Embryonic facial prominence (tissue), 1 donor: ENCODE results near the gene SPSB1.

Experiments
- DNase-seq: peaks from one replicate; pipeline ENCODE4 v3.0.0-alpha.2; 2016; ENCODE audit errors: extremely low spot score

SPSB1 gene

DNA sequence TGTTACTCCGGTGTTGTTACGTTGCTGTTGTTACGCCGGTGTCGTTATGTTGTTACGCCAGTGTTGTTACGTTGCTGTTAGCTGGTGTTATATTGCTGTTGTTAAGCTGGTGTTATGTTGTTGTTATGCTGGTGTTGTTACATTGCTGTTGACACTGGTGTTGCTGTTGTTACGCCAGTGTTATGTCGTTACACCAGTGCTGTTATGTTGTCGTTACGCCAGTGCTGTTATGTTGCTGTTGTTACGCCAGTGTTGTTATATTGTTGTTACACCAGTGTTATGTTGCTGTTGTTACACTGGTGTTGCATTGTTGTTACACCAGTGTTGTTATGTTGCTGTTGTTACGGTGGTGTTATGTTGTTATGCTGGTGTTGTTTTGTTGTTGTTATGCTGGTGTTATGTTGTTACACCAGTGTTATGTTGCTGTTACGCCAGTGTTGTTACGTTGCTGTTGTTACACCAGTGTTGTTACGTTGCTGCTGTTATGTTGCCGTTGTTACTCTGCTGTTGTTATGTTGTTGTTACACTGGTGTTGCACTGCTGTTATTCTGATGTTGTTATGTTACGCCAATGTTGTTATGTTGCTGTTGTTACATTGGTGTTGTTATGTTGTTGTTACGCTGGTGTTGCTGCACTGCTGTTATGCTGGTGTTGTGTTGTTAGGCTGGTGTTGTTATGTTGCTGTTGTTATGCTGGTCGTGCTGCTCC lies 32.5 kb upstream of the SPSB1 start:
- no peak for DNase-seq

GRCh38 chr1:9261496-9261895 lies 31.2 kb upstream of the SPSB1 start:
- DNase-seq, result no peak

DNA sequence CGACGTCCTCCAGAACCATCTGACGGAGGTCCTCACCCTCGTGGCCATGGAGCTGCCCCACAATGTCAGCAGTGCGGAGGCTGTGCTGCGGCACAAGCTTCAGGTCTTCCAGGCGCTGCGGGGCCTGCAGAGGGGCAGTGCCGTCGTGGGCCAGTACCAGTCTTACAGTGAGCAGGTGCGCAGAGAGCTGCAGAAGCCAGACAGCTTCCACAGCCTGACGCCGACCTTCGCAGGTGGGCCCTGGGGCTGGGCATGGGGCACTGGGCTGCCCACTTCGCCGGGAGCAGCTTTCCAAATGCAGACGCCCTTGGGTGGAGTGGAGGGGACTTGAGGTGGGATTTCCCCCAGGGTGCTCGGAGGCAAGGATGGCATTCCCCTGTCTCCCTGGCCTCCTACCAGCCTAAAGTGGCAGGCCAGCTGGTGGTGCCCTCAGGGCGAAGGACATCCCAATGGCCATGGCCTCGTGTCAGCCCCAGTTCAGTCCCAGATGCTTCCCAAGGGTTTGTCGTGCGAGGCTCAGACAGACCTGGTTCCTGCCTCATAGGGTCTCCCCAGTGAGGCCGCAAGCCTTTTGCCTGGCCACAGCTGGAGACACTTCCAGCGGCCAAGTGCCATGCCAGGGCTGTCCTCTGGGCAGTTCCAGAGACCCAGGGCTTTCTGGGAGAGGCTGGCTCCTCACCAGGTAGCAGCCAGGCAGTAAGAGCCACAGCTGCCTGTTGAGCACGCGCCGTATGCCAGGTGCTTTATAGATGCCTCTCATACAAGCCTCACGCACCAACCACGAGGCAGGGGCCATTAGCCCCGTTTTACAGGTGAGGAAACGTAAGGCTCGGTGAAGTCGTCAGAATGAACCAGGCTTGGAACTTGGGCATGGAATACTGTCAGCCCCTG lies 30.4 kb upstream of the SPSB1 start:
- DNase-seq, result no peak

DNA sequence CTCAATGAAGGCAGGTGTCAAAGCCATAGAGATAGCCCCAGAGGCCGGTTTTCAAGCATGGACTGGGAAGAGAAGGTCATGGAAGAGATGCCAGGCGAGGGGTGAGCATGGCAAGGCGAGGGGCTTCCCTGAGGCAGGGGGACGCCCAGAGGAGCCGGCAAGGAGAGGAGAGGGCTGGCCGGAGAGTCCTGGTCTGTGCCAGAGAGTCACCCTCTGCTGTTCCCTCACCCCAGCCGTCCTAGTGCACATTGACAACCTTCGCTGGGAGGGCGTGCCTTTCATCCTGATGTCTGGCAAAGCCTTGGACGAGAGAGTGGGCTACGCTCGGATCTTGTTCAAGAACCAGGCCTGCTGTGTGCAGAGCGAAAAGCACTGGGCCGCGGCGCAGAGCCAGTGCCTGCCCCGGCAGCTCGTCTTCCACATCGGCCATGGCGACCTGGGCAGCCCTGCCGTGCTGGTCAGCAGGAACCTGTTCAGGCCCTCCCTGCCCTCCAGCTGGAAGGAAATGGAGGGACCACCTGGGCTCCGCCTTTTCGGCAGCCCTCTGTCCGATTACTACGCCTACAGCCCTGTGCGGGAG lies 29.3 kb upstream of the SPSB1 start:
- DNase-seq, result no peak

DNA sequence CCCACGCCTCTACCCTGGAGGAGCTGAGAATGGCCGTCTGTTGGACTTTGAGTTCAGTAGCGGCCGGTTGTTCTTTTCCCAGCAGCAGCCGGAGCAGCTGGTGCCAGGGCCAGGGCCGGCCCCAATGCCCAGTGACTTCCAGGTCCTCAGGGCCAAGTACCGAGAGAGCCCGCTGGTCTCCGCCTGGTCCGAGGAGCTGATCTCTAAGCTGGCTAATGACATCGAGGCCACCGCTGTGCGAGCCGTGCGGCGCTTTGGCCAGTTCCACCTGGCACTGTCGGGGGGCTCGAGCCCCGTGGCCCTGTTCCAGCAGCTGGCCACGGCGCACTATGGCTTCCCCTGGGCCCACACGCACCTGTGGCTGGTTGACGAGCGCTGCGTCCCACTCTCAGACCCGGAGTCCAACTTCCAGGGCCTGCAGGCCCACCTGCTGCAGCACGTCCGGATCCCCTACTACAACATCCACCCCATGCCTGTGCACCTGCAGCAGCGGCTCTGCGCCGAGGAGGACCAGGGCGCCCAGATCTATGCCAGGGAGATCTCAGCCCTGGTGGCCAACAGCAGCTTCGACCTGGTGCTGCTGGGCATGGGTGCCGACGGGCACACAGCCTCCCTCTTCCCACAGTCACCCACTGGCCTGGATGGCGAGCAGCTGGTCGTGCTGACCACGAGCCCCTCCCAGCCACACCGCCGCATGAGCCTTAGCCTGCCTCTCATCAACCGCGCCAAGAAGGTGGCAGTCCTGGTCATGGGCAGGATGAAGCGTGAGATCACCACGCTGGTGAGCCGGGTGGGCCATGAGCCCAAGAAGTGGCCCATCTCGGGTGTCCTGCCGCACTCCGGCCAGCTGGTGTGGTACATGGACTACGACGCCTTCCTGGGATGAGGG lies 28.5 kb upstream of the SPSB1 start:
- DNase-seq, result no peak

- no peak for DNase-seq
Observed at GRCh38 chr1:9265037-9265436, 27.7 kb upstream of the SPSB1 start.

DNA sequence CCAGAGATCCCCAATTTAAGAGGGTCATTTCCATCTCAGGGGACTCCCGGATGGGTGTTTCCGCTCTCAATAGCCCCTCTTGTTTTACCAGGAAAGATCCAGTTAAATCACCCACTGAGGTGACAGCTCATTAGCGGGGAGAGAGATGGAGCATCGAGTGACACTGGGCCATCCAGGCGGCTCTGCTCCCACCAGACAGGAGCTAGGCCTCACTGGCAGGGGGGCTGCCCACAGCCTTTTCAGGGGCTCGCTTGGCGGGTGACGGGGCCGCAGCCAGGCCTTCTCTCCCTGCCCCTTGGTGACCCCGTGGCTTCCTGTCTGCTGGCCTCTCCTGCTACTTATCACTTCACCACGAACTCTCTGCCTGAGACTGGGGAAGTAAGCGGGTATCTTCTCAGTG lies 26.7 kb upstream of the SPSB1 start:
- DNase-seq, result no peak

DNA sequence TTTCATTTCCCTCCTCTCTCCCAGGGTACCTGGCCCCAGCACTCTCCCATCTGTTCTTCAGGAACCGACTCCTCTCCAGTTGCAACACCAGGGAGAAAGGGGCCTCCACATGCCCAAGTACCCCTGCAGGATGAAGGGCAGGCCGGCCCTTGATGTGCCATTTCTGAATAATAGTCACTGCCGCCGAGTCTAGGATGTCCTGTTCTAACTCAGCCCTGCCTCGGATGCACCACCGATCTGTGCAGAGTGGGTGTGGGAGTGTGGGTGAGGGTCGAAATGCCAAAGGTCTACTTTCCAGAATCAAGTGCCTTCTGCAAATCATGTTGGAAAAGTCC lies 25.4 kb upstream of the SPSB1 start:
- DNase-seq, result no peak

DNA sequence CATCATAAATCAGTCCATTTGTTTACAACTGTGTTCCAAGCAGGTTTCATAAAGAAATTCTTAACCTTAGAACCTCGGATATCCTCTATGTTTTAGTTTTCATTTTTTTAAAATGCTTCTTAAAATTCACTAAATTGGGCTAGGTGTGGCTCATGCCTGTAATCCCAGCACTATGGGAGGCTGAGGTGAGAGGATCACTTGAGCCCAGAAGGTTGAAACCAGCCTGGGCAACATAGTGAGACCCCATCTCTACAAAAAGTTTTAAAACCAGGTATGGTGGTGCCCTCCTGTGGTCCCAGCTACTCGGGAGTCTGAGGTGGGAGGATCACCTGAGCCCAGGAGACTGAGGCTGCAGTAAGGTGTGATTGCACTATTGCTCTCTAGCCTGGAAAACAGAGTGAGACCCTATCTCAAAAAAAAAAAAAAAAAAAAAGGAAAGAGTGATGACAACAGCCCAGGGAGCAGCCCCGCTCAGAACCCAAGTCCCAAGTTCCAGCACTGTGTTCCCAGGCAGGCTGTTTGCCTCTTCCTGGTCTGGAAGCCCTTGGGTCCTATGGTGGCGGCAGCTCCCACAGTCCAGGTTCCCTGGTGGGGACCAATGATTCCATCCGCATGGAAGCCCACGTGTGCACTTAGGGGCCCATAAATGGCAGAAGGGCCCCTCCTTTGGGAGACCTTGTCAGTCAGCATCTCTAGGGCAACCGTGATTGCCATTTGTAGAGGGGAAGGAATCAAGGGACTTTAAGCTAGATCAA lies 24.7 kb upstream of the SPSB1 start:
- no peak for DNase-seq

GRCh38 chr1:9269078-9269501 lies 23.6 kb upstream of the SPSB1 start:
- DNase-seq, result no peak

- DNase-seq, result no peak
Observed at GRCh38 chr1:9269721-9270120, 23.0 kb upstream of the SPSB1 start.

- no peak for DNase-seq
Observed at GRCh38 chr1:9270290-9270883, 22.3 kb upstream of the SPSB1 start.

GRCh38 chr1:9271283-9271682 lies 21.4 kb upstream of the SPSB1 start:
- DNase-seq, result no peak

- no peak for DNase-seq
Observed at GRCh38 chr1:9271861-9272595, 20.7 kb upstream of the SPSB1 start.

DNA sequence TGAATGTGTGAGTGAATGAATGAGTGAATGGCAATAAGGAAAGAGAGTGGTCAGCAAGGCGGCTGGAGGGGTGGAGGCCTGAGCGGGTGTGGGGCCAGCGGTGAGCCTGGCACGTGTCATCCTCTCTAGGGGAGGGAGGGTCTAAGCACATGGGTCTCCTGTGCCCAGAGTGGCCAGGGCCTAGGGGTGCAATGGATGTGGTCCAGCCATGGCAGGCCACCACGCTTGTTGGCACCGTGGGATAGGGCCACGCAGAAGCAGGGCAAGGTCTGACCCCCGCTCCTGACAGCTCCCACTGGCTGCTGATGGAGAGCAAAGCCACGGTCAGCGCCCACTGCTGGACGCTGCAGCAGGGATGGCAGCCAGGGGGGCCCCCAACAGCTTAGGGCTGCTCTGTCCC lies 19.5 kb upstream of the SPSB1 start:
- DNase-seq, result no peak

DNA sequence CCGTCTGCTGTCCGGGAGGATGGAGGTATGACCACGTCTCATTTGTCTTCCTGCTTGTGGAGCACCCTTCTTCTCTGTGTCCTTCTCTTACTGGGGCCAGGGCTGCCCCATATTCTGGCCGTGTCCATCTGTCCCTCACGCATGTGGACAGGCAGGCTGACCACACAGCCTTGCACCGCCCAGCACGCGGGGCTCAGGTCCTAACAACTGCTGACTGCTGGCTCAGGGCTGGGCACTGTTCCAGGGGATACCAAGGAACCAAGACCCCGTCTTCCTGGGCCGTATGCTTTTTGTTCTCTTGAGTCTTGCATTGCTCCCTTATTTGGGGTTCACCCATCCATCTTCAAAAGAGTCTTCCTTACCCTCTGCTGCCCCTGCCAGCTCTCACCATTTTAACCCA lies 17.5 kb upstream of the SPSB1 start:
- no peak for DNase-seq

- no peak for DNase-seq
Observed at GRCh38 chr1:9275567-9276034, 17.1 kb upstream of the SPSB1 start.

- DNase-seq, result no peak
Observed at GRCh38 chr1:9278116-9278515, 14.6 kb upstream of the SPSB1 start.

- no peak for DNase-seq
Observed at GRCh38 chr1:9278585-9279153, 14.0 kb upstream of the SPSB1 start.
